HepG2 (cell line): ENCODE data around the gene PEPD. TPM values are rescaled to one million over a fixed set of nuclear protein-coding genes. Genes with fewer than 3 reads are reported as not detected.

Experiments used
- AKNA ChIP-seq: sonication (generic); formaldehyde crosslinking; IDR thresholded peaks from 2 replicates; pipeline ENCODE4 v1.4.0; 2020; ENCODE audit warnings: missing genetic modification reagents, borderline replicate concordance
- CBX1 ChIP-seq: IDR thresholded peaks from one replicate; pipeline ENCODE4 v1.6.1; 2016; ENCODE audit warnings: antibody characterized with exemption, low read depth
- FOXA1 ChIP-seq, 2 experiments: fragments of 450-650 bp in 1 of 2; sonication (generic) in 1 of 2; formaldehyde crosslinking in 1 of 2; IDR thresholded peaks; 2 replicates each; pipeline versions ENCODE4 v1.4.0 to v1.6.1; 2016 to 2020; ENCODE audit warnings: missing genetic modification reagents in 1 of 2
- HDAC2 ChIP-seq: sonication (generic); formaldehyde crosslinking; IDR thresholded peaks from 2 replicates; pipeline ENCODE4 v1.4.0; 2020; ENCODE audit warnings: missing genetic modification reagents
- MED8 ChIP-seq: sonication (generic); formaldehyde crosslinking; IDR thresholded peaks from 2 replicates; pipeline ENCODE4 v1.8.1; 2023; ENCODE audit warnings: mild to moderate bottlenecking, missing genetic modification reagents; ENCODE audit not compliant: insufficient replicate concordance
- MTF1 ChIP-seq: sonication (generic); formaldehyde crosslinking; IDR thresholded peaks from 2 replicates; pipeline ENCODE4 v1.5.0; 2020; ENCODE audit warnings: missing genetic modification reagents
- RBM39 ChIP-seq: fragments of 200-400 bp; formaldehyde crosslinking; IDR thresholded peaks from one replicate; pipeline ENCODE4 v1.6.1; 2018; ENCODE audit warnings: antibody characterized with exemption, mild to moderate bottlenecking, low read depth, low read length; ENCODE audit not compliant: poor library complexity, severe bottlenecking
- RFXAP ChIP-seq: sonication (generic); formaldehyde crosslinking; IDR thresholded peaks from 2 replicates; pipeline ENCODE4 v1.4.0; 2020; ENCODE audit warnings: missing genetic modification reagents, borderline replicate concordance
- SALL2 ChIP-seq: sonication (generic); formaldehyde crosslinking; IDR thresholded peaks from 2 replicates; pipeline ENCODE4 v1.8.1; 2023; ENCODE audit warnings: mild to moderate bottlenecking, missing genetic modification reagents, inconsistent platforms
- TEAD2 ChIP-seq: sonication (generic); formaldehyde crosslinking; IDR thresholded peaks from 2 replicates; pipeline ENCODE4 v1.9.0; 2021; ENCODE audit warnings: missing genetic modification reagents
- TEF ChIP-seq: sonication (generic); formaldehyde crosslinking; IDR thresholded peaks from 2 replicates; pipeline ENCODE4 v1.5.0; 2020; ENCODE audit warnings: missing genetic modification reagents
- USF2 ChIP-seq, 2 experiments: sonication (generic) in 1 of 2; formaldehyde crosslinking in 1 of 2; IDR thresholded peaks; 2 replicates each; pipeline versions ENCODE4 v1.5.1 to v1.6.1; 2011 to 2020; ENCODE audit warnings: borderline replicate concordance in 1 of 2, low read depth in 1 of 2, low read length in 1 of 2, mild to moderate bottlenecking in 1 of 2, missing genetic modification reagents in 1 of 2, moderate library complexity in 1 of 2
- ZBTB20 ChIP-seq: sonication (generic); formaldehyde crosslinking; IDR thresholded peaks from 2 replicates; pipeline ENCODE4 v1.8.1; 2023; ENCODE audit warnings: missing genetic modification reagents, low read depth, mild to moderate bottlenecking, borderline replicate concordance
- ZFP36L2 ChIP-seq: sonication (generic); formaldehyde crosslinking; IDR thresholded peaks from 2 replicates; pipeline ENCODE4 v1.4.0; 2020; ENCODE audit warnings: missing genetic modification reagents
- ZNF205 ChIP-seq: IDR thresholded peaks from 2 replicates; pipeline ENCODE4 v1.6.1; 2018; ENCODE audit warnings: missing biosample characterization, missing genetic modification reagents
- ZNF367 ChIP-seq: sonication (generic); formaldehyde crosslinking; IDR thresholded peaks from 2 replicates; pipeline ENCODE4 v1.4.0; 2020; ENCODE audit warnings: missing genetic modification reagents, borderline replicate concordance
- ZNF737 ChIP-seq: sonication (generic); formaldehyde crosslinking; IDR thresholded peaks from 2 replicates; pipeline ENCODE4 v1.5.0; 2020; ENCODE audit warnings: missing genetic modification reagents, mild to moderate bottlenecking, borderline replicate concordance
- ZNF784 ChIP-seq: sonication (generic); formaldehyde crosslinking; IDR thresholded peaks from 2 replicates; pipeline ENCODE4 v1.5.1; 2020; ENCODE audit warnings: missing genetic modification reagents, mild to moderate bottlenecking, borderline replicate concordance
- polyA plus RNA-seq, 8 experiments: library from polyadenylated mRNA; depleted of rRNA in 3 of 8; stranded (reverse) in 7 of 8; unstranded in 1 of 8; fragments of >200 nt; fragmentation: Illumina TruSeq in 4 of 8; extraction: Trizol in 4 of 8; gene quantifications; 2 replicates each; pipeline versions ENCODE4 v1.2.1 to v1.2.3, GENCODE V29; 2011 to 2016; ENCODE audit warnings: low read depth in 4 of 8, missing spikeins in 1 of 8, mixed read lengths in 1 of 8; ENCODE audit not compliant: insufficient read depth in 1 of 8
- total RNA-seq, 5 experiments: library from RNA; depleted of rRNA; stranded (reverse); fragments of >200 nt; fragmentation: Illumina TruSeq; extraction: Trizol; gene quantifications; 2 replicates each; pipeline ENCODE4 v1.2.3, GENCODE V29; 2016; ENCODE audit warnings: low read depth in 1 of 5

Gene PEPD
- total and polyA plus RNA-seq, 2 of the 13 experiments (the other 11 are each of a cell fraction or from before 2014, with no cell fraction given): 60.7 to 75.1 TPM

GRCh38 chr19:33373453-33374235 is 147.9 kb downstream of the PEPD start, which contains the start of gene CEBPG (continued):
- TF ChIP-seq ZNF784 (CRISPR knock-in tag): peak; percentile 71; the same call in 1 of the 2 replicates
- TF ChIP-seq RBM39: no peak
- TF ChIP-seq MTF1 (CRISPR knock-in tag): no peak
- peak; percentile 77; the same call in 1 of the 2 replicates for TF ChIP-seq TEF (CRISPR knock-in tag)
- no peak for TF ChIP-seq MED8 (CRISPR knock-in tag)
- TF ChIP-seq CBX1: no peak
- TF ChIP-seq SALL2: peak; percentile 92
- no peak for TF ChIP-seq ZBTB20 (CRISPR knock-in tag)
- no peak for TF ChIP-seq ZNF737 (CRISPR knock-in tag)
- TF ChIP-seq RFXAP (CRISPR knock-in tag): no peak
- no peak for TF ChIP-seq AKNA (CRISPR knock-in tag)
- peak; percentile 12; the same call in 1 of the 2 replicates for TF ChIP-seq ZNF205 (CRISPR knock-in tag)
- TF ChIP-seq USF2 (IDR thresholded peaks at IDR 0.05; ENCODE audit: low read depth, low read length): no peak
- no peak for TF ChIP-seq USF2 (CRISPR knock-in tag; IDR thresholded peaks at IDR 0.05; ENCODE audit: borderline replicate concordance)
- TF ChIP-seq FOXA1 (IDR thresholded peaks at IDR 0.05): no peak
- TF ChIP-seq FOXA1 (CRISPR knock-in tag; IDR thresholded peaks at IDR 0.05): no peak; the same call in 1 of the 2 replicates
- TF ChIP-seq HDAC2: no peak
- no peak for TF ChIP-seq TEAD2 (CRISPR knock-in tag)
- TF ChIP-seq ZNF367: no peak
- TF ChIP-seq ZFP36L2 (CRISPR knock-in tag): no peak
